Left colon (tissue), 2 donors: ENCODE data around the gene PLXNA3. TPM values are rescaled to one million over a fixed set of nuclear protein-coding genes. Genes with fewer than 3 reads are reported as not detected.

ENCODE experiments used
- ATAC-seq: fragments of 200-7000 bp; cut with Tn5 transposase; one replicate; pipeline ENCODE4 v1.9.1; 2020; ENCODE audit warnings: mild to moderate bottlenecking, moderate library complexity
- DNase-seq, 2 donors: peaks; one replicate each; pipeline ENCODE4 v3.0.0-alpha.2; 2020
- intact Hi-C, 2 donors: fragments of 100-400 bp; cut with DNase I in 1 of 2; cut with micrococcal nuclease in 1 of 2; formaldehyde crosslinking; loops; one replicate each; pipeline versions ENCODE4 v1.11.2 to v1.14.0; 2022; cut with DNase I, micrococcal nuclease
- total RNA-seq, 2 donors: library from RNA; stranded (reverse); fragmentation: NEBNext Ultra II Directional; extraction: Animal tissue kit (Norgen Biotek cat#: 25700); gene quantifications; one replicate each; pipeline ENCODE4 v1.2.1, GENCODE V29; 2021
- donor health status: DM: no; HTN: no; CAD: no.
- donor health status: DM: yes; HTN: yes; CAD: no.

PLXNA3 gene
- total RNA-seq, 2 donors from 2014 or later = 48.9 to 68.2 TPM

GRCh38 chrX:154471839-154472684 is 14.0 kb downstream of the PLXNA3 start:
- no peak for DNase-seq
- intact Hi-C loops = no loop called here
- ATAC-seq = peak; percentile 53

GRCh38 chrX:154472685-154473632 is 14.9 kb downstream of the PLXNA3 start:
- DNase-seq (peak in 1 of 2 donors; percentile 29), ATAC-seq (peak; percentile 68)
- intact Hi-C loops = no loop called here

GRCh38 chrX:154473683-154474082 is 15.6 kb downstream of the PLXNA3 start:
- DNase-seq (no peak), ATAC-seq (no peak)
- intact Hi-C loops = no loop called here

GRCh38 chrX:154476821-154477220 is 18.7 kb downstream of the PLXNA3 start:
- no peak for DNase-seq
- intact Hi-C loops = no loop called here
- no peak for ATAC-seq

GRCh38 chrX:154477891-154478477 is 19.9 kb downstream of the PLXNA3 start:
- DNase-seq (no peak), ATAC-seq (no peak)
- intact Hi-C loops = no loop called here

GRCh38 chrX:154478728-154479622 is 20.9 kb downstream of the PLXNA3 start, which contains the start of gene LAGE3:
LAGE3 (minus strand) TSS chrX:154479281; CDS start chrX:154478915, 366 bp downstream.
- intact Hi-C loops = no loop called here
- DNase-seq (peak; percentile 91 to 95), ATAC-seq (peak; percentile 94)

GRCh38 chrX:154481195-154481594 is 23.1 kb downstream of the PLXNA3 start:
- DNase-seq = no peak
- intact Hi-C loops = no loop called here
- ATAC-seq = no peak

GRCh38 chrX:154481911-154482601 is 24.0 kb downstream of the PLXNA3 start:
- no peak for ATAC-seq
- intact Hi-C loops = no loop called here
- no peak for DNase-seq

GRCh38 chrX:154482786-154483185 is 24.7 kb downstream of the PLXNA3 start:
- ATAC-seq = no peak
- DNase-seq = no peak
- intact Hi-C loops = no loop called here

GRCh38 chrX:154483325-154483724 is 25.2 kb downstream of the PLXNA3 start:
- intact Hi-C loops = no loop called here
- DNase-seq (no peak), ATAC-seq (no peak)

- ATAC-seq (peak; percentile 38), DNase-seq (no peak)
- intact Hi-C loops = no loop called here
Observed at GRCh38 chrX:154484255-154485149, 26.4 kb downstream of the PLXNA3 start.

- ATAC-seq (no peak), DNase-seq (no peak)
- intact Hi-C loops = no loop called here
Observed at GRCh38 chrX:154485150-154486051, 27.3 kb downstream of the PLXNA3 start.

- intact Hi-C loops = no loop called here
- peak; percentile 12 for ATAC-seq
- DNase-seq = peak in 1 of 2 donors; percentile 44
Observed at GRCh38 chrX:154486052-154486395, 27.9 kb downstream of the PLXNA3 start.

GRCh38 chrX:154486396-154487207 is 28.5 kb downstream of the PLXNA3 start, which contains the start of gene UBL4A:
UBL4A (minus strand) TSS chrX:154486615; CDS start chrX:154486584, 31 bp downstream.
- intact Hi-C loops = no loop called here
- ATAC-seq (peak; percentile 48), DNase-seq (peak; percentile 59 to 66)
